GM12891 (cell line): Measurements from ENCODE around the gene BRCA2.

ENCODE experiments used
- POLR2A ChIP-seq: IDR thresholded peaks from 2 replicates; pipeline ENCODE4 v1.6.1; 2011; ENCODE audit warnings: low read depth, low read length, control low read depth
- SPI1 ChIP-seq: IDR thresholded peaks from 2 replicates; pipeline ENCODE4 v1.6.1; 2011; ENCODE audit warnings: low read depth, low read length, control low read depth
- TAF1 ChIP-seq: IDR thresholded peaks from 2 replicates; pipeline ENCODE4 v1.6.1; 2011; ENCODE audit warnings: low read depth, low read length, control low read depth

GRCh38 chr13:32285633-32285965 is 29.7 kb upstream of the BRCA2 start:
- TF ChIP-seq SPI1 (no peak), TAF1 (no peak), POLR2A (no peak)
